Esophagus muscularis mucosa (tissue), 3 donors: ENCODE measurements around the gene PDLIM4.

Experiments
- POLR2A ChIP-seq: fragments of 450-650 bp; IDR thresholded peaks from one replicate; pipeline ENCODE4 v1.6.1; 2017; ENCODE audit warnings: antibody characterized with exemption, moderate library complexity, mild to moderate bottlenecking, low read depth
- TF ChIP-seq, protein P1 (sequence below), 3 experiments: fragments of 200-600 bp in 2 of 3; fragments of 450-650 bp in 1 of 3; sonication (generic) in 2 of 3; IDR thresholded peaks; one replicate each; pipeline ENCODE4 v1.5.1; 2017 to 2019; ENCODE audit warnings: antibody characterized with exemption in 3 of 3, mild to moderate bottlenecking in 2 of 3, moderate library complexity in 1 of 3

DNA sequence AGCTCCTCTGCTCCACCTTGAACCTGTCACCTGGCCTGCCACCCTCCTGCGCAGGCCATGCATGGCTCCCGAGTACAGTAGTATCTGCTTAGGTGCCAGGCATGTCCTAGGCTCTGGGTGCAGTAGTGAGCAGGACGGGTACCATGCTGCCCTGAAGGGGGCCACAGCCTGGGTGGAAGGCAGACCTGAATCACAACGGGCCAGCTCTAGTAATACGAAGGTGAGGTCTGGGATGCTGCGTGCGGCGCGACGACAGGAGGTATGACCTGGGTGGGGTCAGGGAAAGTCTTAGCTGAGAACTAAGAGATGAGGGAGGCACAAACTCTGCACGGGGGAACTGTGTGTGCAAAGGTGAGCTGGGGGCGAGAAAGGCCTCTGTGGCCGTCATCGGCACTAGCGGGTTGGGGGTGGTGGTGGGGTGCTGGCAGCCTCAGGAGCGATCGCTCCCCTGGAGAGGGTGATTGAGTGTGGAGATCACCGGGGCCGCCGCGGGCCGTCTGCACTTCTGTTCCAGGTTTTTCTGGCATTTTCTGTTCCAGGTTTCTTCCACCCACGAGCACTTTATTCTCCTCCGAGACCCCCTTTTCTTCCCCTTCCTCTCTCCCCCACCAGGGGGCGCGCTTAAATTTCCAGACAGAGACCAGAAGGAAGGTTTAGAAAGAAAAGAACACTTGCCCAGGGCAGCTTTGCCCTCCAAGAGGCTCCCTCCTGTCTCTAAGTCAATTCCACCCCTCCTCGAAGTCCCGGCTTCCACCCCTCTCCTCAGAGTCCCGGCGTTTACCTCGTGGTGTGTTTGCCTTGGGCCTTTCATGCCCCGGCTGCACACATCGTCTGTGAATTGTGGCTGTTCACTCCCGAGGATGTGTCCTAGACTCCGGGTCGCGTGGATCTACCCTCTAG, 15.1 kb downstream of the PDLIM4 start:
- TF ChIP-seq, protein P1, sequence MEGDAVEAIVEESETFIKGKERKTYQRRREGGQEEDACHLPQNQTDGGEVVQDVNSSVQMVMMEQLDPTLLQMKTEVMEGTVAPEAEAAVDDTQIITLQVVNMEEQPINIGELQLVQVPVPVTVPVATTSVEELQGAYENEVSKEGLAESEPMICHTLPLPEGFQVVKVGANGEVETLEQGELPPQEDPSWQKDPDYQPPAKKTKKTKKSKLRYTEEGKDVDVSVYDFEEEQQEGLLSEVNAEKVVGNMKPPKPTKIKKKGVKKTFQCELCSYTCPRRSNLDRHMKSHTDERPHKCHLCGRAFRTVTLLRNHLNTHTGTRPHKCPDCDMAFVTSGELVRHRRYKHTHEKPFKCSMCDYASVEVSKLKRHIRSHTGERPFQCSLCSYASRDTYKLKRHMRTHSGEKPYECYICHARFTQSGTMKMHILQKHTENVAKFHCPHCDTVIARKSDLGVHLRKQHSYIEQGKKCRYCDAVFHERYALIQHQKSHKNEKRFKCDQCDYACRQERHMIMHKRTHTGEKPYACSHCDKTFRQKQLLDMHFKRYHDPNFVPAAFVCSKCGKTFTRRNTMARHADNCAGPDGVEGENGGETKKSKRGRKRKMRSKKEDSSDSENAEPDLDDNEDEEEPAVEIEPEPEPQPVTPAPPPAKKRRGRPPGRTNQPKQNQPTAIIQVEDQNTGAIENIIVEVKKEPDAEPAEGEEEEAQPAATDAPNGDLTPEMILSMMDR (IDR thresholded peaks at IDR 0.05), result peak; percentile 78 to 87 (median 85)
- no peak for TF ChIP-seq POLR2A
